HEK293 (cell line): Measurements from ENCODE around the gene GALNT16.

Experiments
- FEZF1 ChIP-seq: fragments of 450-650 bp; formaldehyde crosslinking; IDR thresholded peaks from 2 replicates; pipeline ENCODE4 v1.5.1; 2016; ENCODE audit warnings: missing biosample characterization, missing genetic modification characterization
- HOXC10 ChIP-seq: sonication (generic); formaldehyde crosslinking; IDR thresholded peaks from 2 replicates; pipeline ENCODE4 v1.8.1; 2023; ENCODE audit warnings: mild to moderate bottlenecking, missing genetic modification reagents
- KLF1 ChIP-seq: fragments of 450-650 bp; formaldehyde crosslinking; IDR thresholded peaks from 2 replicates; pipeline ENCODE4 v1.5.1; 2016; ENCODE audit warnings: missing biosample characterization, missing genetic modification characterization
- KLF9 ChIP-seq: fragments of 450-650 bp; formaldehyde crosslinking; IDR thresholded peaks from 2 replicates; pipeline ENCODE4 v1.5.1; 2016; ENCODE audit warnings: missing biosample characterization, missing genetic modification characterization, low read depth
- OVOL3 ChIP-seq: fragments of 450-650 bp; formaldehyde crosslinking; IDR thresholded peaks from 2 replicates; pipeline ENCODE4 v1.5.1; 2016; ENCODE audit warnings: missing biosample characterization, missing genetic modification characterization
- PBX3 ChIP-seq: sonication (generic); formaldehyde crosslinking; IDR thresholded peaks from 2 replicates; pipeline ENCODE4 v1.8.1; 2022; ENCODE audit warnings: mild to moderate bottlenecking, moderate library complexity, missing genetic modification reagents
- SP2 ChIP-seq: fragments of 450-650 bp; formaldehyde crosslinking; IDR thresholded peaks from 2 replicates; pipeline ENCODE4 v1.5.1; 2016; ENCODE audit warnings: missing biosample characterization, missing genetic modification characterization
- ZBTB1 ChIP-seq: fragments of 450-650 bp; formaldehyde crosslinking; IDR thresholded peaks from 2 replicates; pipeline ENCODE4 v1.5.1; 2016; ENCODE audit warnings: missing biosample characterization, missing genetic modification characterization
- ZBTB26 ChIP-seq: fragments of 450-650 bp; formaldehyde crosslinking; optimal IDR thresholded peaks from 2 replicates; pipeline ENCODE3; 2016; ENCODE audit warnings: missing biosample characterization, mild to moderate bottlenecking, missing genetic modification characterization
- ZBTB6 ChIP-seq: fragments of 450-650 bp; formaldehyde crosslinking; IDR thresholded peaks from 2 replicates; pipeline ENCODE4 v1.5.1; 2017; ENCODE audit warnings: missing biosample characterization, missing genetic modification characterization
- ZFHX2 ChIP-seq: fragments of 450-650 bp; formaldehyde crosslinking; conservative IDR thresholded peaks from 2 replicates; pipeline ENCODE4 v1.5.1; 2016; ENCODE audit warnings: missing biosample characterization, missing genetic modification characterization
- ZNF121 ChIP-seq: fragments of 450-650 bp; formaldehyde crosslinking; IDR thresholded peaks from 2 replicates; pipeline ENCODE4 v1.5.1; 2016; ENCODE audit warnings: missing biosample characterization, missing genetic modification characterization
- ZNF184 ChIP-seq: fragments of 450-650 bp; IDR thresholded peaks from 2 replicates; pipeline ENCODE4 v1.5.1; 2018; ENCODE audit warnings: missing biosample characterization, mild to moderate bottlenecking, missing genetic modification characterization
- ZNF202 ChIP-seq: fragments of 450-650 bp; formaldehyde crosslinking; IDR thresholded peaks from 2 replicates; pipeline ENCODE4 v1.5.1; 2016; ENCODE audit warnings: missing biosample characterization, missing genetic modification characterization, borderline replicate concordance
- ZNF335 ChIP-seq: fragments of 450-650 bp; formaldehyde crosslinking; conservative IDR thresholded peaks from 2 replicates; pipeline ENCODE4 v1.5.1; 2016; ENCODE audit warnings: missing biosample characterization, missing genetic modification characterization
- ZNF416 ChIP-seq: fragments of 450-650 bp; formaldehyde crosslinking; IDR thresholded peaks from 2 replicates; pipeline ENCODE4 v1.5.1; 2016; ENCODE audit warnings: missing biosample characterization, missing genetic modification characterization
- ZNF530 ChIP-seq: fragments of 450-650 bp; formaldehyde crosslinking; IDR thresholded peaks from 2 replicates; pipeline ENCODE4 v1.5.1; 2016; ENCODE audit warnings: low read depth, missing biosample characterization, missing genetic modification characterization
- ZNF548 ChIP-seq: fragments of 450-650 bp; formaldehyde crosslinking; IDR thresholded peaks from 2 replicates; pipeline ENCODE4 v1.5.1; 2016; ENCODE audit warnings: missing biosample characterization, missing genetic modification characterization
- ZNF571 ChIP-seq: fragments of 450-650 bp; formaldehyde crosslinking; IDR thresholded peaks from 2 replicates; pipeline ENCODE4 v1.5.0; 2017; ENCODE audit warnings: missing biosample characterization, missing genetic modification characterization
- ZNF596 ChIP-seq: fragments of 450-650 bp; IDR thresholded peaks from 2 replicates; pipeline ENCODE4 v1.5.0; 2018; ENCODE audit warnings: missing biosample characterization, mild to moderate bottlenecking, missing genetic modification characterization, moderate library complexity
- ZNF76 ChIP-seq: fragments of 450-650 bp; formaldehyde crosslinking; IDR thresholded peaks from 2 replicates; pipeline ENCODE4; 2016; ENCODE audit warnings: low read depth, missing biosample characterization, missing genetic modification characterization, borderline replicate concordance
- ZNF791 ChIP-seq: fragments of 450-650 bp; formaldehyde crosslinking; IDR thresholded peaks from 2 replicates; pipeline ENCODE4 v1.5.1; 2016; ENCODE audit warnings: missing biosample characterization, missing genetic modification characterization
- TF ChIP-seq, protein P1 (sequence below): fragments of 450-650 bp; IDR thresholded peaks from 2 replicates; pipeline ENCODE4 v1.5.1; 2018; ENCODE audit warnings: missing biosample characterization, mild to moderate bottlenecking, missing genetic modification characterization
- TF ChIP-seq, protein P2 (sequence below): fragments of 450-650 bp; formaldehyde crosslinking; IDR thresholded peaks from 2 replicates; pipeline ENCODE4 v1.5.1; 2016; ENCODE audit warnings: missing biosample characterization, missing genetic modification characterization
- TF ChIP-seq, protein P3 (sequence below): IDR thresholded peaks from 2 replicates; pipeline ENCODE4 v1.6.1; 2011; ENCODE audit warnings: mild to moderate bottlenecking, low read depth, low read length, borderline replicate concordance
- TF ChIP-seq, protein P4 (sequence below): fragments of 450-650 bp; formaldehyde crosslinking; IDR thresholded peaks from 2 replicates; pipeline ENCODE4 v1.5.1; 2016; ENCODE audit warnings: missing biosample characterization, missing genetic modification characterization
- TF ChIP-seq, protein P5 (sequence below): fragments of 450-650 bp; formaldehyde crosslinking; IDR thresholded peaks from 2 replicates; pipeline ENCODE4 v1.5.1; 2016; ENCODE audit warnings: missing biosample characterization, missing genetic modification characterization
- TF ChIP-seq, protein P6 (sequence below): fragments of 450-650 bp; formaldehyde crosslinking; IDR thresholded peaks from 2 replicates; pipeline ENCODE4 v1.5.1; 2016; ENCODE audit warnings: missing biosample characterization, missing genetic modification characterization, low read depth

GALNT16 gene

GRCh38 chr14:69259527-69260189, at the start of gene GALNT16 (continued):
- TF ChIP-seq, protein P1, sequence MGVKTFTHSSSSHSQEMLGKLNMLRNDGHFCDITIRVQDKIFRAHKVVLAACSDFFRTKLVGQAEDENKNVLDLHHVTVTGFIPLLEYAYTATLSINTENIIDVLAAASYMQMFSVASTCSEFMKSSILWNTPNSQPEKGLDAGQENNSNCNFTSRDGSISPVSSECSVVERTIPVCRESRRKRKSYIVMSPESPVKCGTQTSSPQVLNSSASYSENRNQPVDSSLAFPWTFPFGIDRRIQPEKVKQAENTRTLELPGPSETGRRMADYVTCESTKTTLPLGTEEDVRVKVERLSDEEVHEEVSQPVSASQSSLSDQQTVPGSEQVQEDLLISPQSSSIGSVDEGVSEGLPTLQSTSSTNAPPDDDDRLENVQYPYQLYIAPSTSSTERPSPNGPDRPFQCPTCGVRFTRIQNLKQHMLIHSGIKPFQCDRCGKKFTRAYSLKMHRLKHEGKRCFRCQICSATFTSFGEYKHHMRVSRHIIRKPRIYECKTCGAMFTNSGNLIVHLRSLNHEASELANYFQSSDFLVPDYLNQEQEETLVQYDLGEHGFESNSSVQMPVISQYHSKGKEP, result no peak
- TF ChIP-seq ZNF571 (no peak), ZNF596 (tag by site-specific recombination) (no peak), ZBTB26 (peak; percentile 83), ZNF76 (tag by site-specific recombination) (no peak), KLF9 (tag by site-specific recombination) (no peak), ZNF548 (no peak), ZNF530 (no peak), SP2 (tag by site-specific recombination) (peak; percentile 39), PBX3 (CRISPR knock-in tag) (no peak), ZNF791 (tag by site-specific recombination) (no peak), OVOL3 (no peak), ZBTB1 (tag by site-specific recombination) (no peak), ZFHX2 (tag by site-specific recombination) (peak; percentile 82), HOXC10 (no peak), FEZF1 (tag by site-specific recombination) (no peak), ZBTB6 (tag by site-specific recombination) (no peak), ZNF121 (tag by site-specific recombination) (no peak), ZNF416 (tag by site-specific recombination) (no peak), KLF1 (tag by site-specific recombination) (peak; percentile 44), ZNF184 (tag by site-specific recombination) (no peak), ZNF202 (tag by site-specific recombination) (no peak), ZNF335 (tag by site-specific recombination) (no peak)
- TF ChIP-seq, protein P2, sequence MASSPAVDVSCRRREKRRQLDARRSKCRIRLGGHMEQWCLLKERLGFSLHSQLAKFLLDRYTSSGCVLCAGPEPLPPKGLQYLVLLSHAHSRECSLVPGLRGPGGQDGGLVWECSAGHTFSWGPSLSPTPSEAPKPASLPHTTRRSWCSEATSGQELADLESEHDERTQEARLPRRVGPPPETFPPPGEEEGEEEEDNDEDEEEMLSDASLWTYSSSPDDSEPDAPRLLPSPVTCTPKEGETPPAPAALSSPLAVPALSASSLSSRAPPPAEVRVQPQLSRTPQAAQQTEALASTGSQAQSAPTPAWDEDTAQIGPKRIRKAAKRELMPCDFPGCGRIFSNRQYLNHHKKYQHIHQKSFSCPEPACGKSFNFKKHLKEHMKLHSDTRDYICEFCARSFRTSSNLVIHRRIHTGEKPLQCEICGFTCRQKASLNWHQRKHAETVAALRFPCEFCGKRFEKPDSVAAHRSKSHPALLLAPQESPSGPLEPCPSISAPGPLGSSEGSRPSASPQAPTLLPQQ (tag by site-specific recombination), result peak; percentile 15; the same call in 1 of the 2 replicates
- TF ChIP-seq, protein P3, sequence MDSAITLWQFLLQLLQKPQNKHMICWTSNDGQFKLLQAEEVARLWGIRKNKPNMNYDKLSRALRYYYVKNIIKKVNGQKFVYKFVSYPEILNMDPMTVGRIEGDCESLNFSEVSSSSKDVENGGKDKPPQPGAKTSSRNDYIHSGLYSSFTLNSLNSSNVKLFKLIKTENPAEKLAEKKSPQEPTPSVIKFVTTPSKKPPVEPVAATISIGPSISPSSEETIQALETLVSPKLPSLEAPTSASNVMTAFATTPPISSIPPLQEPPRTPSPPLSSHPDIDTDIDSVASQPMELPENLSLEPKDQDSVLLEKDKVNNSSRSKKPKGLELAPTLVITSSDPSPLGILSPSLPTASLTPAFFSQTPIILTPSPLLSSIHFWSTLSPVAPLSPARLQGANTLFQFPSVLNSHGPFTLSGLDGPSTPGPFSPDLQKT, result no peak
- TF ChIP-seq, protein P4, sequence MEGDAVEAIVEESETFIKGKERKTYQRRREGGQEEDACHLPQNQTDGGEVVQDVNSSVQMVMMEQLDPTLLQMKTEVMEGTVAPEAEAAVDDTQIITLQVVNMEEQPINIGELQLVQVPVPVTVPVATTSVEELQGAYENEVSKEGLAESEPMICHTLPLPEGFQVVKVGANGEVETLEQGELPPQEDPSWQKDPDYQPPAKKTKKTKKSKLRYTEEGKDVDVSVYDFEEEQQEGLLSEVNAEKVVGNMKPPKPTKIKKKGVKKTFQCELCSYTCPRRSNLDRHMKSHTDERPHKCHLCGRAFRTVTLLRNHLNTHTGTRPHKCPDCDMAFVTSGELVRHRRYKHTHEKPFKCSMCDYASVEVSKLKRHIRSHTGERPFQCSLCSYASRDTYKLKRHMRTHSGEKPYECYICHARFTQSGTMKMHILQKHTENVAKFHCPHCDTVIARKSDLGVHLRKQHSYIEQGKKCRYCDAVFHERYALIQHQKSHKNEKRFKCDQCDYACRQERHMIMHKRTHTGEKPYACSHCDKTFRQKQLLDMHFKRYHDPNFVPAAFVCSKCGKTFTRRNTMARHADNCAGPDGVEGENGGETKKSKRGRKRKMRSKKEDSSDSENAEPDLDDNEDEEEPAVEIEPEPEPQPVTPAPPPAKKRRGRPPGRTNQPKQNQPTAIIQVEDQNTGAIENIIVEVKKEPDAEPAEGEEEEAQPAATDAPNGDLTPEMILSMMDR, result peak; percentile 68
- TF ChIP-seq, protein P5, sequence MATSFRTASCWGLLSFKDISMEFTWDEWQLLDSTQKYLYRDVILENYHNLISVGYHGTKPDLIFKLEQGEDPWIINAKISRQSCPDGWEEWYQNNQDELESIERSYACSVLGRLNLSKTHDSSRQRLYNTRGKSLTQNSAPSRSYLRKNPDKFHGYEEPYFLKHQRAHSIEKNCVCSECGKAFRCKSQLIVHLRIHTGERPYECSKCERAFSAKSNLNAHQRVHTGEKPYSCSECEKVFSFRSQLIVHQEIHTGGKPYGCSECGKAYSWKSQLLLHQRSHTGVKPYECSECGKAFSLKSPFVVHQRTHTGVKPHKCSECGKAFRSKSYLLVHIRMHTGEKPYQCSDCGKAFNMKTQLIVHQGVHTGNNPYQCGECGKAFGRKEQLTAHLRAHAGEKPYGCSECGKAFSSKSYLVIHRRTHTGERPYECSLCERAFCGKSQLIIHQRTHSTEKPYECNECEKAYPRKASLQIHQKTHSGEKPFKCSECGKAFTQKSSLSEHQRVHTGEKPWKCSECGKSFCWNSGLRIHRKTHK, result no peak
- TF ChIP-seq, protein P6, sequence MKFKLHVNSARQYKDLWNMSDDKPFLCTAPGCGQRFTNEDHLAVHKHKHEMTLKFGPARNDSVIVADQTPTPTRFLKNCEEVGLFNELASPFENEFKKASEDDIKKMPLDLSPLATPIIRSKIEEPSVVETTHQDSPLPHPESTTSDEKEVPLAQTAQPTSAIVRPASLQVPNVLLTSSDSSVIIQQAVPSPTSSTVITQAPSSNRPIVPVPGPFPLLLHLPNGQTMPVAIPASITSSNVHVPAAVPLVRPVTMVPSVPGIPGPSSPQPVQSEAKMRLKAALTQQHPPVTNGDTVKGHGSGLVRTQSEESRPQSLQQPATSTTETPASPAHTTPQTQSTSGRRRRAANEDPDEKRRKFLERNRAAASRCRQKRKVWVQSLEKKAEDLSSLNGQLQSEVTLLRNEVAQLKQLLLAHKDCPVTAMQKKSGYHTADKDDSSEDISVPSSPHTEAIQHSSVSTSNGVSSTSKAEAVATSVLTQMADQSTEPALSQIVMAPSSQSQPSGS (tag by site-specific recombination), result no peak
